CD14-positive monocyte (primary cell): ENCODE measurements around the gene RAF1. TPM values are rescaled to one million over a fixed set of nuclear protein-coding genes. Genes with fewer than 3 reads are reported as not detected.
A peak's percentile ranks its signal among the peaks of the same experiment; 100 is the strongest.

Experiments used
- DNase-seq, 3 donors: peaks; one replicate each; pipeline ENCODE4 v3.0.0-alpha.2; 2011 to 2022
- H2AFZ ChIP-seq: 2 replicates; pipeline ENCODE4 v1.6.0; 2012; ENCODE audit warnings: mild to moderate bottlenecking, low read depth, low read length, inconsistent platforms; ENCODE audit not compliant: insufficient read depth, poor library complexity, severe bottlenecking
- H3K27ac ChIP-seq, 2 donors: 1 replicate in 1 of 2; 2 replicates in 1 of 2; pipeline ENCODE4 v1.5.1; 2012 to 2013; ENCODE audit warnings: low read length in 2 of 2, control low read depth in 1 of 2, inconsistent platforms in 1 of 2, low read depth in 1 of 2, mild to moderate bottlenecking in 1 of 2
- H3K27me3 ChIP-seq, 2 donors: one replicate each; pipeline versions ENCODE4 v1.6.0 to v1.6.1; 2011 to 2013; ENCODE audit warnings: low read length in 2 of 2; ENCODE audit not compliant: control insufficient read depth in 2 of 2, insufficient read depth in 2 of 2
- H3K36me3 ChIP-seq, 2 donors: replicated peaks in 1 of 2; 1 replicate in 1 of 2; 2 replicates in 1 of 2; pipeline versions ENCODE4 v1.5.1 to v1.6.1; 2012 to 2013; ENCODE audit warnings: low read length in 2 of 2, control low read depth in 1 of 2, inconsistent platforms in 1 of 2, mild to moderate bottlenecking in 1 of 2; ENCODE audit not compliant: insufficient read depth in 2 of 2, control insufficient read depth in 1 of 2
- H3K4me1 ChIP-seq, 2 donors: 1 replicate in 1 of 2; 2 replicates in 1 of 2; pipeline versions ENCODE4 v1.5.1 to v1.6.1; 2012 to 2013; ENCODE audit warnings: low read length in 2 of 2, control low read depth in 1 of 2, inconsistent platforms in 1 of 2, mild to moderate bottlenecking in 1 of 2, moderate library complexity in 1 of 2; ENCODE audit not compliant: insufficient read depth in 2 of 2, control insufficient read depth in 1 of 2
- H3K4me2 ChIP-seq: replicated peaks from 2 replicates; pipeline ENCODE3; 2012; ENCODE audit warnings: low read length, moderate library complexity, mild to moderate bottlenecking; ENCODE audit not compliant: poor library complexity, severe bottlenecking; ENCODE audit errors: extremely low read depth
- H3K4me3 ChIP-seq, 3 experiments: fragments of 200-600 bp in 1 of 3; sonication (generic) in 1 of 3; replicated peaks in 1 of 3; 1 replicate in 2 of 3; 2 replicates in 1 of 3; pipeline ENCODE4 v1.5.1; 2011 to 2013; ENCODE audit warnings: low read length in 3 of 3, mild to moderate bottlenecking in 3 of 3, control low read depth in 2 of 3, low read depth in 2 of 3, inconsistent platforms in 1 of 3, moderate library complexity in 1 of 3
- H3K79me2 ChIP-seq: 2 replicates; pipeline ENCODE4 v1.6.0; 2012; ENCODE audit warnings: mild to moderate bottlenecking, control low read depth, inconsistent platforms, low read length, moderate library complexity; ENCODE audit not compliant: insufficient read depth
- H3K9ac ChIP-seq: 2 replicates; pipeline ENCODE4 v1.6.0; 2017; ENCODE audit warnings: low read length, mild to moderate bottlenecking; ENCODE audit not compliant: insufficient read depth, poor library complexity, severe bottlenecking
- H3K9me3 ChIP-seq, 2 donors: replicated peaks in 1 of 2; 1 replicate in 1 of 2; 2 replicates in 1 of 2; pipeline versions ENCODE4 v1.5.1 to v1.6.1; 2012 to 2013; ENCODE audit warnings: low read length in 2 of 2, control low read depth in 1 of 2; ENCODE audit not compliant: control insufficient read depth in 1 of 2, insufficient read depth in 1 of 2
- H4K20me1 ChIP-seq: 2 replicates; pipeline ENCODE4 v1.6.0; 2012; ENCODE audit warnings: mild to moderate bottlenecking, low read length, control low read depth, moderate library complexity; ENCODE audit not compliant: insufficient read depth
- H3K27ac Mint-ChIP-seq, 7 donors: one replicate each; pipeline ENCODE4 v1.8.0; 2020; ENCODE audit warnings: mild to moderate bottlenecking in 7 of 7, mixed read lengths in 7 of 7, moderate library complexity in 6 of 7, inconsistent platforms in 2 of 7
- H3K27me3 Mint-ChIP-seq, 3 donors: one replicate each; pipeline ENCODE4 v1.8.0; 2021 to 2022; ENCODE audit warnings: low read depth in 3 of 3, mild to moderate bottlenecking in 3 of 3, mixed read lengths in 3 of 3, moderate library complexity in 3 of 3, inconsistent platforms in 1 of 3
- H3K36me3 Mint-ChIP-seq, 2 donors: one replicate each; pipeline ENCODE4 v1.8.0; 2020; ENCODE audit warnings: mixed read lengths in 2 of 2, inconsistent platforms in 1 of 2, mild to moderate bottlenecking in 1 of 2
- H3K4me1 Mint-ChIP-seq: one replicate; pipeline ENCODE4 v1.8.0; 2020; ENCODE audit warnings: mild to moderate bottlenecking, mixed read lengths
- H3K4me3 Mint-ChIP-seq, 2 donors: one replicate each; pipeline ENCODE4 v1.8.0; 2020; ENCODE audit warnings: mild to moderate bottlenecking in 2 of 2, mixed read lengths in 2 of 2, moderate library complexity in 1 of 2
- H3K9me3 Mint-ChIP-seq, 7 donors: one replicate each; pipeline ENCODE4 v1.8.0; 2020 to 2022; ENCODE audit warnings: mixed read lengths in 7 of 7, mild to moderate bottlenecking in 6 of 7, moderate library complexity in 6 of 7, inconsistent platforms in 2 of 7
- WGBS: methylation state at CpG from one replicate; pipeline ENCODE4 v1.1.5; 2013; ENCODE audit warnings: missing lambda C conversion rate; ENCODE audit not compliant: insufficient coverage; 5-methylcytosine and 5-hydroxymethylcytosine counted together
- intact Hi-C, 2 donors: fragments of 100-400 bp; cut with micrococcal nuclease; formaldehyde crosslinking; loops; one replicate each; pipeline versions ENCODE4 v1.15.0 to v1.15.1; 2023
- polyA plus RNA-seq, 3 donors: library from polyadenylated mRNA; depleted of rRNA in 1 of 3; unstranded in 2 of 3; stranded (reverse) in 1 of 3; fragments of 300-500 nt in 2 of 3; fragments of >200 nt in 1 of 3; fragmentation: Illumina TruSeq in 2 of 3; gene quantifications; 1 replicate in 2 of 3; 2 replicates in 1 of 3; pipeline ENCODE4 v1.2.3, GENCODE V29; 2012 to 2021
- TF ChIP-seq, protein P1 (sequence below): fragments of 200-600 bp; IDR thresholded peaks from one replicate; pipeline ENCODE4 v1.8.0; 2022; ENCODE audit warnings: antibody characterized with exemption, mild to moderate bottlenecking

RAF1 gene
- polyA plus RNA-seq, 3 donors: 73.0 to 181 (median 79.5) TPM

DNA sequence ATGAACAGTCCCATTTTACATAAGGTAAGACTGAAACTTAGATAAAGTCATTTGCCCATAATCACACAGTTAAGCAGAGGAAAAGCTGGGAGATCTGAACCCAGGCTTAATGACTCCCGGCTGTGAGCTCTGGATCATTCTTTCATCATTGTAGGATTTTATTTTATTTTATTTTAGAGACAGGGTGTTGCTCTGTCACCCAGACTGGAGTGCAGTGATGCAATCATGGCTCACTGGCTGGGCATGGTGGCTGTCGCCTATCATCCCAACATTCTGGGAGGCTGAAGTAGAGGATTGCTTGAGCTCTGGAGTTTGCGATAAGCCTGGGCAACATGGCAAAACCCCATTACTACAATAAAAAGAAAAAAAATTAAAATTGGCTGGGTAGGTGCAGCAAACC, 31.2 kb upstream of the RAF1 start:
- no peak for DNase-seq
- H4K20me1 ChIP-seq: no peaks in the 10 kb centered on the region
- peak overlapping the region; percentile 31 for H2AFZ ChIP-seq
- H3K9ac ChIP-seq: no peak overlapping the region
- peaks cover 7% of the 10 kb centered on the region for H3K4me1 Mint-ChIP-seq
- H3K9me3 Mint-ChIP-seq: no peaks in the 10 kb centered on the region
- H3K36me3 Mint-ChIP-seq: no peaks in the 10 kb centered on the region
- intact Hi-C loops: no loop called here
- no peaks in the 10 kb centered on the region for H3K9me3 ChIP-seq
- H3K36me3 ChIP-seq: no peaks in the 10 kb centered on the region
- no peak overlapping the region for H3K27ac Mint-ChIP-seq
- no CpG with 5 or more reads among the region's 3 CpGs for WGBS
- no peak overlapping the region for H3K4me3 Mint-ChIP-seq
- peaks cover 7 to 8% of the 10 kb centered on the region in 2 donors for H3K4me1 ChIP-seq
- TF ChIP-seq, protein P1, sequence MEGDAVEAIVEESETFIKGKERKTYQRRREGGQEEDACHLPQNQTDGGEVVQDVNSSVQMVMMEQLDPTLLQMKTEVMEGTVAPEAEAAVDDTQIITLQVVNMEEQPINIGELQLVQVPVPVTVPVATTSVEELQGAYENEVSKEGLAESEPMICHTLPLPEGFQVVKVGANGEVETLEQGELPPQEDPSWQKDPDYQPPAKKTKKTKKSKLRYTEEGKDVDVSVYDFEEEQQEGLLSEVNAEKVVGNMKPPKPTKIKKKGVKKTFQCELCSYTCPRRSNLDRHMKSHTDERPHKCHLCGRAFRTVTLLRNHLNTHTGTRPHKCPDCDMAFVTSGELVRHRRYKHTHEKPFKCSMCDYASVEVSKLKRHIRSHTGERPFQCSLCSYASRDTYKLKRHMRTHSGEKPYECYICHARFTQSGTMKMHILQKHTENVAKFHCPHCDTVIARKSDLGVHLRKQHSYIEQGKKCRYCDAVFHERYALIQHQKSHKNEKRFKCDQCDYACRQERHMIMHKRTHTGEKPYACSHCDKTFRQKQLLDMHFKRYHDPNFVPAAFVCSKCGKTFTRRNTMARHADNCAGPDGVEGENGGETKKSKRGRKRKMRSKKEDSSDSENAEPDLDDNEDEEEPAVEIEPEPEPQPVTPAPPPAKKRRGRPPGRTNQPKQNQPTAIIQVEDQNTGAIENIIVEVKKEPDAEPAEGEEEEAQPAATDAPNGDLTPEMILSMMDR: no peak
- no peaks in the 10 kb centered on the region for H3K79me2 ChIP-seq
- H3K4me2 ChIP-seq: no peak overlapping the region
- no peaks in the 10 kb centered on the region for H3K27me3 ChIP-seq
- H3K27me3 Mint-ChIP-seq: peaks cover 1 to 3% (median 3%) of the 10 kb centered on the region in 3 donors
- no peak overlapping the region for H3K4me3 ChIP-seq
- no peak overlapping the region for H3K27ac ChIP-seq

DNA sequence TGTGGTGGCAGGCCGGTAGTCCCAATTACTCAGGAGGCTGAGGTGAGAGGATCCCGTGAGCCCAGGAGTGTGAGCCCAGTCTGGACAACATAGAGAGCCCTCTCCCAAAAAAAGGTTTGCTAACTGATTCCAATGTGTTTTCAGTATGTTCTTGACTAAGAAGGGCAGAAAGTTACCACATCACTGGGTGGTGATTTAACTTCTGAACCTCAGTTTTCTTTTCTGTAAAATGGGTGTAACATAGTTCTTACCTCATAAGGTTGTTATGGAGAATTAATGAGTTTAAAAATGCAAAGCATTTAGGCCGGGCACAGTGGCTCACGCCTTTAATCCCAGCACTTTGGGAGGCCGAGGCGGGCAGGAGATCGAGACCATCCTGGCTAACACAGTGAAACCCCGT, 28.5 kb upstream of the RAF1 start:
- Histone ChIP-seq H4K20me1 (no peaks in the 10 kb centered on the region), H3K79me2 (no peaks in the 10 kb centered on the region), H3K27ac (no peak overlapping the region), H2AFZ (no peak overlapping the region), H3K27me3 (no peaks in the 10 kb centered on the region), H3K4me1 (peaks cover 7 to 8% of the 10 kb centered on the region in 2 donors), H3K4me3 (no peak overlapping the region), H3K36me3 (no peaks in the 10 kb centered on the region), H3K9me3 (no peaks in the 10 kb centered on the region), H3K9ac (no peak overlapping the region), H3K4me2 (no peak overlapping the region)
- Mint-ChIP-seq H3K36me3 (no peaks in the 10 kb centered on the region), H3K4me1 (peaks cover 7% of the 10 kb centered on the region), H3K27ac (no peak overlapping the region), H3K27me3 (peaks cover 0 to 6% (median 1%) of the 10 kb centered on the region in 3 donors), H3K4me3 (no peak overlapping the region), H3K9me3 (peaks cover 0 to 5% (median 0%) of the 10 kb centered on the region in 7 donors)
- no peak for DNase-seq
- TF ChIP-seq, protein P1: no peak
- 100% methylated on average over 1 of the region's 8 CpGs for WGBS
- intact Hi-C loops: no loop called here
